GM23338 (cell line): ENCODE results near the gene PNKP. TPM values are rescaled to one million over a fixed set of nuclear protein-coding genes. Genes with fewer than 3 reads are reported as not detected.

Source experiments
- ATAC-seq: fragments of 200-7000 bp; cut with Tn5 transposase; 3 replicates; pipeline ENCODE4 v1.9.1; 2020
- DNase-seq: peaks from one replicate; pipeline ENCODE4 v3.0.0-alpha.2; 2015; ENCODE audit warnings: low spot score
- H2AFZ ChIP-seq: fragments of 200-600 bp; sonication (generic); 2 replicates; pipeline ENCODE4 v1.8.0; 2016; ENCODE audit warnings: antibody characterized with exemption, mild to moderate bottlenecking, moderate library complexity
- H3F3A ChIP-seq: fragments of 200-600 bp; sonication (generic); replicated peaks from 2 replicates; pipeline ENCODE4 v1.8.0; 2017; ENCODE audit warnings: antibody characterized with exemption, mixed run types, low read depth
- H3K27ac ChIP-seq: fragments of 200-600 bp; sonication (generic); 2 replicates; pipeline ENCODE4 v1.6.1; 2016; ENCODE audit warnings: low read depth
- H3K27me3 ChIP-seq: fragments of 200-600 bp; sonication (generic); 2 replicates; pipeline ENCODE4 v1.8.0; 2016; ENCODE audit warnings: mild to moderate bottlenecking, mixed run types, moderate library complexity; ENCODE audit not compliant: insufficient read depth
- H3K36me3 ChIP-seq: fragments of 200-600 bp; sonication (generic); 2 replicates; pipeline ENCODE4 v1.8.0; 2016; ENCODE audit warnings: mild to moderate bottlenecking; ENCODE audit not compliant: insufficient read depth
- H3K4me1 ChIP-seq: fragments of 200-600 bp; sonication (generic); 2 replicates; pipeline ENCODE4 v1.8.0; 2016; ENCODE audit warnings: mild to moderate bottlenecking, moderate library complexity; ENCODE audit not compliant: insufficient read depth
- H3K4me2 ChIP-seq: fragments of 200-600 bp; sonication (generic); 2 replicates; pipeline ENCODE4 v1.7.1; 2017; ENCODE audit warnings: mixed run types
- H3K4me3 ChIP-seq: fragments of 200-600 bp; sonication (generic); 2 replicates; pipeline ENCODE4 v1.6.1; 2016; ENCODE audit warnings: mixed run types
- H3K79me2 ChIP-seq: fragments of 200-600 bp; sonication (generic); replicated peaks from 2 replicates; pipeline ENCODE4 v1.8.0; 2017; ENCODE audit warnings: mild to moderate bottlenecking; ENCODE audit not compliant: insufficient read depth
- H3K9me2 ChIP-seq: fragments of 200-600 bp; sonication (generic); 2 replicates; pipeline ENCODE4 v1.8.0; 2017; ENCODE audit not compliant: insufficient read depth
- H4K20me1 ChIP-seq: fragments of 200-600 bp; sonication (generic); replicated peaks from 2 replicates; pipeline ENCODE4 v1.8.0; 2017; ENCODE audit warnings: mild to moderate bottlenecking; ENCODE audit not compliant: insufficient read depth
- H3K27ac Mint-ChIP-seq: 2 replicates; pipeline ENCODE4 v1.8.0; 2020; ENCODE audit warnings: inconsistent platforms, mild to moderate bottlenecking, moderate library complexity, mixed read lengths
- H3K27me3 Mint-ChIP-seq: 3 replicates; pipeline ENCODE4 v1.8.0; 2022; ENCODE audit warnings: low read depth, mild to moderate bottlenecking, moderate library complexity, mixed read lengths, inconsistent platforms; ENCODE audit not compliant: insufficient read depth, poor library complexity
- H3K36me3 Mint-ChIP-seq: 3 replicates; pipeline ENCODE4 v1.8.0; 2021; ENCODE audit warnings: low read depth, mild to moderate bottlenecking, inconsistent platforms, moderate library complexity, mixed read lengths
- H3K4me1 Mint-ChIP-seq: 3 replicates; pipeline ENCODE4 v1.8.0; 2020; ENCODE audit warnings: mild to moderate bottlenecking, inconsistent platforms, mixed read lengths
- H3K4me3 Mint-ChIP-seq: 3 replicates; pipeline ENCODE4 v1.8.0; 2021; ENCODE audit warnings: moderate library complexity, mild to moderate bottlenecking, inconsistent platforms, mixed read lengths
- H3K9me3 Mint-ChIP-seq: 3 replicates; pipeline ENCODE4 v1.8.0; 2020; ENCODE audit warnings: moderate library complexity, mild to moderate bottlenecking, inconsistent platforms, mixed read lengths
- CTCF ChIP-seq, 2 experiments: fragments of 200-600 bp in 1 of 2; sonication (generic) in 1 of 2; conservative IDR thresholded peaks; 2 replicates each; pipeline versions ENCODE4 v1.5.1 to v1.6.1; 2016 to 2017; ENCODE audit warnings: antibody characterized with exemption in 2 of 2, low read depth in 2 of 2, mild to moderate bottlenecking in 2 of 2, moderate library complexity in 1 of 2
- EZH2 ChIP-seq: fragments of 200-600 bp; sonication (generic); IDR thresholded peaks from one replicate; pipeline ENCODE4 v1.8.0; 2017; ENCODE audit warnings: antibody characterized with exemption, mild to moderate bottlenecking, low read depth; ENCODE audit not compliant: unreplicated experiment
- EZH2phosphoT487 ChIP-seq: fragments of 200-600 bp; sonication (generic); IDR thresholded peaks from one replicate; pipeline ENCODE4 v1.8.1; 2018; ENCODE audit warnings: antibody characterized with exemption; ENCODE audit not compliant: unreplicated experiment
- JUNB ChIP-seq: IDR thresholded peaks from one replicate; pipeline ENCODE4 v1.6.1; 2016; ENCODE audit warnings: antibody characterized with exemption; ENCODE audit not compliant: unreplicated experiment
- NANOG ChIP-seq: IDR thresholded peaks from 2 replicates; pipeline ENCODE4 v1.6.1; 2016; ENCODE audit warnings: antibody characterized with exemption, borderline replicate concordance
- POLR2AphosphoS5 ChIP-seq: IDR thresholded peaks from 2 replicates; pipeline ENCODE4 v1.6.1; 2016; ENCODE audit warnings: antibody characterized with exemption, low read depth
- STAT1 ChIP-seq: IDR thresholded peaks from one replicate; pipeline ENCODE4 v1.6.1; 2016; ENCODE audit warnings: antibody characterized with exemption; ENCODE audit not compliant: unreplicated experiment
- ZNF114 ChIP-seq: fragments of 250-450 bp; sonication (Bioruptor Pico); IDR thresholded peaks from 2 replicates; pipeline ENCODE4 v1.5.0; 2020; ENCODE audit warnings: mild to moderate bottlenecking, moderate library complexity
- ZNF331 ChIP-seq: fragments of 250-450 bp; sonication (Bioruptor Pico); IDR thresholded peaks from 2 replicates; pipeline ENCODE4 v1.5.0; 2020; ENCODE audit warnings: low read depth, mild to moderate bottlenecking, moderate library complexity
- ZNF462 ChIP-seq: fragments of 250-450 bp; sonication (Bioruptor Pico); IDR thresholded peaks from 2 replicates; pipeline ENCODE4 v1.5.0; 2020; ENCODE audit warnings: mild to moderate bottlenecking, moderate library complexity
- polyA plus RNA-seq: library from polyadenylated mRNA; unstranded; fragments of >200 nt; fragmentation: Nextera tagmentation; extraction: Ambion mirVana; gene quantifications from 2 replicates; pipeline ENCODE4 v1.2.1, GENCODE V29; 2016
- total RNA-seq: library from RNA; depleted of rRNA; stranded (reverse); fragments of >200 nt; shearing (Covaris generic); gene quantifications from 2 replicates; pipeline ENCODE4 v1.2.3, GENCODE V29; 2014

Gene PNKP
- total and polyA plus RNA-seq, 2 experiments from 2014 or later = 99.6 to 109 TPM

GRCh38 chr19:49833599-49833998, 33.8 kb downstream of the PNKP start (continued):
- TF ChIP-seq ZNF462 (CRISPR knock-in tag) (no peak), STAT1 (no peak), ZNF114 (CRISPR knock-in tag) (no peak), ZNF331 (CRISPR knock-in tag) (no peak), POLR2AphosphoS5 (no peak), EZH2phosphoT487 (no peak)

GRCh38 chr19:49832556-49832955, 34.8 kb downstream of the PNKP start:
- Mint-ChIP-seq H3K4me1 (no peaks in the 10 kb centered on the region; the same call in 2 of the 3 replicates), H3K4me3 (no peak overlapping the region), H3K27ac (no peak overlapping the region), H3K36me3 (peaks cover 35% of the 10 kb centered on the region), H3K9me3 (no peaks in the 10 kb centered on the region; the same call in 1 of the 3 replicates), H3K27me3 (peaks cover 10% of the 10 kb centered on the region)
- TF ChIP-seq JUNB (no peak), ZNF114 (CRISPR knock-in tag) (no peak), CTCF (conservative IDR thresholded peaks at IDR 0.05; ENCODE audit: low read depth in 2 of 2) (no peak), EZH2 (no peak), NANOG (no peak), STAT1 (no peak)
- Histone ChIP-seq H3K36me3 (no peaks in the 10 kb centered on the region), H3K27ac (no peak overlapping the region), H3K27me3 (no peaks in the 10 kb centered on the region), H3K4me2 (no peak overlapping the region), H3K9me2 (no peaks in the 10 kb centered on the region), H4K20me1 (no peaks in the 10 kb centered on the region; the same call in 1 of the 2 replicates), H3K79me2 (no peaks in the 10 kb centered on the region), H3K4me3 (no peak overlapping the region), H2AFZ (no peak overlapping the region), H3K4me1 (no peaks in the 10 kb centered on the region), H3F3A (no peaks in the 10 kb centered on the region)
- ATAC-seq (no peak), DNase-seq (no peak)
